K562 (cell line): Measurements from ENCODE around the gene GRHPR. TPM values are rescaled to one million over a fixed set of nuclear protein-coding genes. Genes with fewer than 3 reads are reported as not detected.
A peak's percentile ranks its signal among the peaks of the same experiment; 100 is the strongest.

Experiments used
- ARHGAP35 ChIP-seq: fragments of 450-650 bp; IDR thresholded peaks from 2 replicates; pipeline ENCODE4 v1.6.1; 2018; ENCODE audit not compliant: partially characterized antibody
- ETV6 ChIP-seq, 3 experiments: fragments of 150-350 bp in 1 of 3; sonication (generic) in 1 of 3; formaldehyde crosslinking in 1 of 3; IDR thresholded peaks; 2 replicates each; pipeline versions ENCODE4 v1.6.1 to v1.8.0; 2014 to 2022; ENCODE audit warnings: borderline replicate concordance in 2 of 3, low read depth in 2 of 3, antibody characterized with exemption in 1 of 3, low read length in 1 of 3, mild to moderate bottlenecking in 1 of 3, missing genetic modification reagents in 1 of 3
- LCOR ChIP-seq: sonication (generic); formaldehyde crosslinking; IDR thresholded peaks from 2 replicates; pipeline ENCODE4 v1.8.0; 2022; ENCODE audit warnings: mild to moderate bottlenecking, missing genetic modification reagents
- MAZ ChIP-seq, 2 experiments: fragments of 450-650 bp in 1 of 2; sonication (generic) in 1 of 2; formaldehyde crosslinking; IDR thresholded peaks in 1 of 2; conservative IDR thresholded peaks in 1 of 2; 2 replicates each; pipeline versions ENCODE4 v1.4.0 to v1.5.0; 2020; ENCODE audit warnings: mild to moderate bottlenecking in 1 of 2, missing genetic modification reagents in 1 of 2
- MEIS2 ChIP-seq: fragments of 450-650 bp; IDR thresholded peaks from 2 replicates; pipeline ENCODE4 v1.6.1; 2014; ENCODE audit warnings: mild to moderate bottlenecking; ENCODE audit not compliant: partially characterized antibody
- NCOR1 ChIP-seq: fragments of 450-650 bp; IDR thresholded peaks from 2 replicates; pipeline ENCODE4 v1.6.1; 2016; ENCODE audit warnings: mild to moderate bottlenecking, moderate library complexity
- NFYB ChIP-seq: IDR thresholded peaks from 2 replicates; pipeline ENCODE4 v1.6.1; 2011; ENCODE audit warnings: mild to moderate bottlenecking, moderate library complexity; ENCODE audit not compliant: insufficient read length; ENCODE audit errors: extremely low read depth
- POLR2AphosphoS5 ChIP-seq: IDR thresholded peaks from 2 replicates; pipeline ENCODE4 v1.6.1; 2011; ENCODE audit warnings: mild to moderate bottlenecking, low read depth, low read length, moderate library complexity; ENCODE audit not compliant: control insufficient read depth, insufficient read depth
- RFX7 ChIP-seq: fragments of 250-450 bp; sonication (Bioruptor Pico); IDR thresholded peaks from 2 replicates; pipeline ENCODE4 v1.5.1; 2021; ENCODE audit warnings: mild to moderate bottlenecking
- SMAD2 ChIP-seq: fragments of 150-350 bp; IDR thresholded peaks from 2 replicates; pipeline ENCODE4 v1.6.1; 2014; ENCODE audit warnings: low read depth, mild to moderate bottlenecking, low read length
- SNRNP70 ChIP-seq: fragments of 200-400 bp; formaldehyde crosslinking; optimal IDR thresholded peaks from 2 replicates; pipeline ENCODE3; 2017; ENCODE audit warnings: low read depth, low read length
- TEAD1 ChIP-seq, 2 experiments: fragments of 450-650 bp in 1 of 2; sonication (generic) in 1 of 2; formaldehyde crosslinking; IDR thresholded peaks; 2 replicates each; pipeline versions ENCODE4 v1.4.0 to v1.8.0; 2020 to 2022; ENCODE audit warnings: mild to moderate bottlenecking in 2 of 2, missing genetic modification reagents in 1 of 2
- U2AF1 ChIP-seq: fragments of 200-400 bp; formaldehyde crosslinking; optimal IDR thresholded peaks from 2 replicates; pipeline ENCODE3; 2017; ENCODE audit warnings: mild to moderate bottlenecking, low read depth, low read length, moderate library complexity
- ZBTB1 ChIP-seq: sonication (generic); formaldehyde crosslinking; IDR thresholded peaks from 2 replicates; pipeline ENCODE4 v1.8.1; 2023; ENCODE audit warnings: missing genetic modification reagents, low read depth, mild to moderate bottlenecking, borderline replicate concordance
- ZFX ChIP-seq: sonication (generic); formaldehyde crosslinking; IDR thresholded peaks from 2 replicates; pipeline ENCODE4 v1.8.0; 2022; ENCODE audit warnings: mild to moderate bottlenecking, missing genetic modification reagents, moderate library complexity
- ZNF133 ChIP-seq: fragments of 250-450 bp; sonication (Bioruptor Pico); IDR thresholded peaks from 2 replicates; pipeline ENCODE4 v1.4.0; 2020; ENCODE audit warnings: mild to moderate bottlenecking
- ZNF551 ChIP-seq: fragments of 250-450 bp; sonication (Bioruptor Pico); IDR thresholded peaks from 2 replicates; pipeline ENCODE4 v1.5.0; 2021; ENCODE audit warnings: mild to moderate bottlenecking, moderate library complexity
- ZNF76 ChIP-seq: fragments of 250-450 bp; sonication (Bioruptor Pico); IDR thresholded peaks from 2 replicates; pipeline ENCODE4 v1.4.0; 2020; ENCODE audit warnings: mild to moderate bottlenecking, moderate library complexity, borderline replicate concordance
- ZNF766 ChIP-seq: fragments of 200-800 bp; sonication (Bioruptor generic); conservative IDR thresholded peaks from 2 replicates; pipeline ENCODE4 v1.6.1; 2016; ENCODE audit warnings: missing genetic modification characterization, missing compliant biosample characterization
- polyA plus RNA-seq, 8 experiments: library from polyadenylated mRNA; depleted of rRNA in 4 of 8; stranded (reverse) in 5 of 8; unstranded in 3 of 8; fragments of >200 nt; fragmentation: Nextera tagmentation in 2 of 8; fragmentation: Illumina TruSeq in 1 of 8; extraction: Ambion mirVana in 2 of 8; extraction: Trizol in 1 of 8; gene quantifications; 2 replicates each; pipeline versions ENCODE4 v1.2.1 to v1.2.3, GENCODE V29; 2011 to 2014; ENCODE audit warnings: inconsistent platforms in 1 of 8, missing spikeins in 1 of 8
- total RNA-seq, 7 experiments: library from RNA; depleted of rRNA in 6 of 7; stranded (reverse); fragments of >200 nt in 6 of 7; fragmentation: Illumina TruSeq in 2 of 7; extraction: Trizol in 2 of 7; gene quantifications; 2 replicates each; pipeline versions ENCODE4 v1.2.1 to v1.2.3, GENCODE V29; 2011 to 2021; ENCODE audit warnings: low replicate concordance in 1 of 7
- TF ChIP-seq, protein P1 (sequence below): fragments of 250-450 bp; sonication (Bioruptor Pico); IDR thresholded peaks from 2 replicates; pipeline ENCODE4 v1.4.0; 2020; ENCODE audit warnings: mild to moderate bottlenecking
- TF ChIP-seq, protein P2 (sequence below), 2 experiments: fragments of 450-650 bp; conservative IDR thresholded peaks; 2 replicates each; pipeline ENCODE4 v1.6.1; 2017; ENCODE audit warnings: mild to moderate bottlenecking in 2 of 2, moderate library complexity in 2 of 2
- TF ChIP-seq, protein P3 (sequence below): sonication (generic); formaldehyde crosslinking; IDR thresholded peaks from 2 replicates; pipeline ENCODE4 v1.4.0; 2020; ENCODE audit warnings: mild to moderate bottlenecking, missing genetic modification reagents

Gene GRHPR
- total and polyA plus RNA-seq, 9 of the 15 experiments (the other 6 are each of a cell fraction or from before 2014, with no cell fraction given) = 38.9 to 144 (median 120) TPM

DNA sequence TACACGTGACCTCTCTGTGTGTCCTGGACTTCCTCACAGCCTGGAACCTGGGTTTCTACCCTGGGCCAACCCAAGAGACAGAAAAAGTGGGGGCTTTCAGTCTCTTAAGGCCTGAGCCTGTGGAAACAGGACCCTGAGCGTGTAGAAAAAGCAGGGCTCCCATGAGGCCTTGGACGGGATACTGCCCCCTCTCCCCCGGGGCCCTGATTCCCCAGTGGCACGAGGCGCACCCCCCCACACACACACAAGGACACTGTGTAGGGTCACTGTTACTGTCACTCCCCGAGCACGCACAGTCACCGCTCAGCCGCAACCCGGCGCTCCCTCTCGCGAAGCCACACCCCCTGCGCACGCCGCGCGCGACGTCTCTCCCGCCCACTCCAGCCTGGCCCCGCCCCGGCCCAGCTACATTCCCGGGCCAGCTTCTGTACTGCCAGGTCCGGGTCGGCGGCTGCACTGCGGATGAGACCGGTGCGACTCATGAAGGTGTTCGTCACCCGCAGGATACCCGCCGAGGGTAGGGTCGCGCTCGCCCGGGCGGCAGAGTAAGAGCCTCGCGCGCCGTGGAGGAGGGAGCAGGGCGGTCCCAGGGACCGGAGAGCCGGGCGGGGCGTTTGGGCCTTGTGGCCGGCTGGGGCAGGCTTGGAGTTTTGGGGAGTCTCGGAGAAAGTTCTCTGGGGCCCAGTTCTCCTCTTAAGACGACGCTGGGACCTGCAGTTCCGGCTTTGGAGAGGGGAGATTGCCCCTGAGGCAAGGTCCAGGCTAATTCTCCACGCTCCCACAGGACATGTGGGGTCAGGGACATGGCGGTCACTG is at the start of gene GRHPR (continued):
- TF ChIP-seq, protein P1, sequence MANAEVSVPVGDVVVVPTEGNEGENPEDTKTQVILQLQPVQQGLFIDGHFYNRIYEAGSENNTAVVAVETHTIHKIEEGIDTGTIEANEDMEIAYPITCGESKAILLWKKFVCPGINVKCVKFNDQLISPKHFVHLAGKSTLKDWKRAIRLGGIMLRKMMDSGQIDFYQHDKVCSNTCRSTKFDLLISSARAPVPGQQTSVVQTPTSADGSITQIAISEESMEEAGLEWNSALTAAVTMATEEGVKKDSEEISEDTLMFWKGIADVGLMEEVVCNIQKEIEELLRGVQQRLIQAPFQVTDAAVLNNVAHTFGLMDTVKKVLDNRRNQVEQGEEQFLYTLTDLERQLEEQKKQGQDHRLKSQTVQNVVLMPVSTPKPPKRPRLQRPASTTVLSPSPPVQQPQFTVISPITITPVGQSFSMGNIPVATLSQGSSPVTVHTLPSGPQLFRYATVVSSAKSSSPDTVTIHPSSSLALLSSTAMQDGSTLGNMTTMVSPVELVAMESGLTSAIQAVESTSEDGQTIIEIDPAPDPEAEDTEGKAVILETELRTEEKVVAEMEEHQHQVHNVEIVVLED = peak; percentile 96
- TF ChIP-seq ARHGAP35 (no peak), RFX7 (no peak), SMAD2 (no peak), ZFX (peak; percentile 98), SNRNP70 (no peak), NCOR1 (no peak; the same call in 1 of the 2 replicates), ZNF766 (CRISPR knock-in tag) (no peak), NFYB (no peak), MAZ (CRISPR knock-in tag; conservative IDR thresholded peaks at IDR 0.05 in 1 of 2, IDR thresholded peaks at IDR 0.05 in 1 of 2) (peak; percentile 87 to 95), TEAD1 (CRISPR knock-in tag; IDR thresholded peaks at IDR 0.05) (peak; percentile 64 to 94), LCOR (peak; percentile 81; the same call in 1 of the 2 replicates), ZNF76 (CRISPR knock-in tag) (no peak; the same call in 1 of the 2 replicates), ZNF133 (CRISPR knock-in tag) (0 out of 2 replicates have a peak, but pooled peaks have one; percentile 67), U2AF1 (peak; percentile 61), POLR2AphosphoS5 (peak; percentile 73), ETV6 (IDR thresholded peaks at IDR 0.05; ENCODE audit: borderline replicate concordance in 1 of 2, low read depth in 2 of 2, low read length in 1 of 2) (no peak), ETV6 (CRISPR knock-in tag; IDR thresholded peaks at IDR 0.05; ENCODE audit: borderline replicate concordance) (no peak), MEIS2 (peak; percentile 83), ZBTB1 (CRISPR knock-in tag) (peak; percentile 85), ZNF551 (CRISPR knock-in tag) (no peak)
- TF ChIP-seq, protein P2, sequence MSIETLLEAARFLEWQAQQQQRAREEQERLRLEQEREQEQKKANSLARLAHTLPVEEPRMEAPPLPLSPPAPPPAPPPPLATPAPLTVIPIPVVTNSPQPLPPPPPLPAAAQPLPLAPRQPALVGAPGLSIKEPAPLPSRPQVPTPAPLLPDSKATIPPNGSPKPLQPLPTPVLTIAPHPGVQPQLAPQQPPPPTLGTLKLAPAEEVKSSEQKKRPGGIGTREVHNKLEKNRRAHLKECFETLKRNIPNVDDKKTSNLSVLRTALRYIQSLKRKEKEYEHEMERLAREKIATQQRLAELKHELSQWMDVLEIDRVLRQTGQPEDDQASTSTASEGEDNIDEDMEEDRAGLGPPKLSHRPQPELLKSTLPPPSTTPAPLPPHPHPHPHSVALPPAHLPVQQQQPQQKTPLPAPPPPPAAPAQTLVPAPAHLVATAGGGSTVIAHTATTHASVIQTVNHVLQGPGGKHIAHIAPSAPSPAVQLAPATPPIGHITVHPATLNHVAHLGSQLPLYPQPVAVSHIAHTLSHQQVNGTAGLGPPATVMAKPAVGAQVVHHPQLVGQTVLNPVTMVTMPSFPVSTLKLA (conservative IDR thresholded peaks at IDR 0.05) = peak; percentile 94 to 97
- TF ChIP-seq, protein P3, sequence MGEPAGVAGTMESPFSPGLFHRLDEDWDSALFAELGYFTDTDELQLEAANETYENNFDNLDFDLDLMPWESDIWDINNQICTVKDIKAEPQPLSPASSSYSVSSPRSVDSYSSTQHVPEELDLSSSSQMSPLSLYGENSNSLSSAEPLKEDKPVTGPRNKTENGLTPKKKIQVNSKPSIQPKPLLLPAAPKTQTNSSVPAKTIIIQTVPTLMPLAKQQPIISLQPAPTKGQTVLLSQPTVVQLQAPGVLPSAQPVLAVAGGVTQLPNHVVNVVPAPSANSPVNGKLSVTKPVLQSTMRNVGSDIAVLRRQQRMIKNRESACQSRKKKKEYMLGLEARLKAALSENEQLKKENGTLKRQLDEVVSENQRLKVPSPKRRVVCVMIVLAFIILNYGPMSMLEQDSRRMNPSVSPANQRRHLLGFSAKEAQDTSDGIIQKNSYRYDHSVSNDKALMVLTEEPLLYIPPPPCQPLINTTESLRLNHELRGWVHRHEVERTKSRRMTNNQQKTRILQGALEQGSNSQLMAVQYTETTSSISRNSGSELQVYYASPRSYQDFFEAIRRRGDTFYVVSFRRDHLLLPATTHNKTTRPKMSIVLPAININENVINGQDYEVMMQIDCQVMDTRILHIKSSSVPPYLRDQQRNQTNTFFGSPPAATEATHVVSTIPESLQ (CRISPR knock-in tag) = peak; percentile 94
